IMR-90 (cell line): Measurements from ENCODE around the gene RAPH1. TPM values are rescaled to one million over a fixed set of nuclear protein-coding genes. Genes with fewer than 3 reads are reported as not detected.

Experiments used
- ATAC-seq: fragments of 200-7000 bp; cut with Tn5 transposase; 2 replicates; pipeline ENCODE4 v1.9.1; 2020; ENCODE audit warnings: low read depth, mild to moderate bottlenecking, moderate library complexity
- BruUV-seq: library from RNA; stranded (reverse); fragments of 400-500 nt; replicated peaks from 2 replicates; lab custom pipeline; 2021; lab: Mats Ljungman, UMichigan
- CTCF ChIA-PET: fragments of 300-600 bp; formaldehyde crosslinking; extraction: SDS; loops from one replicate; lab custom pipeline; 2021; ENCODE audit warnings: antibody characterized with exemption; lab: Yijun Ruan, JAX
- POLR2A ChIA-PET: fragments of 300-600 bp; sonication (Branson Sonifier 250); formaldehyde crosslinking; loops from one replicate; lab custom pipeline; 2022; ENCODE audit warnings: antibody characterized with exemption; ENCODE audit not compliant: unreplicated experiment; lab: Charles Lee
- DNase-seq: peaks from one replicate; pipeline ENCODE4 v3.0.0; 2013
- H2AFZ ChIP-seq: replicated peaks from 2 replicates; pipeline ENCODE3; 2013; ENCODE audit warnings: low read length, mild to moderate bottlenecking; ENCODE audit not compliant: poor library complexity
- H2AK5ac ChIP-seq: 2 replicates; pipeline ENCODE4 v1.6.1; 2013; ENCODE audit warnings: low read depth, low read length, inconsistent platforms
- H2AK9ac ChIP-seq: replicated peaks from 2 replicates; pipeline ENCODE3; 2013; ENCODE audit warnings: mild to moderate bottlenecking, low read depth, low read length, moderate library complexity; ENCODE audit not compliant: poor library complexity
- H2BK120ac ChIP-seq: 2 replicates; pipeline ENCODE4 v1.6.1; 2013; ENCODE audit warnings: low read depth, low read length, inconsistent platforms
- H2BK15ac ChIP-seq: 3 replicates; pipeline ENCODE4 v1.6.1; 2013; ENCODE audit warnings: low read depth, low read length, inconsistent platforms
- H2BK20ac ChIP-seq: 2 replicates; pipeline ENCODE4 v1.6.1; 2013; ENCODE audit warnings: low read depth, mild to moderate bottlenecking, inconsistent platforms, low read length, moderate library complexity
- H2BK5ac ChIP-seq: 2 replicates; pipeline ENCODE4 v1.6.1; 2013; ENCODE audit warnings: mild to moderate bottlenecking, low read depth, low read length, inconsistent platforms; ENCODE audit not compliant: poor library complexity, severe bottlenecking
- H3K14ac ChIP-seq: replicated peaks from 2 replicates; pipeline ENCODE4 v1.6.1; 2013; ENCODE audit warnings: low read depth, low read length, inconsistent platforms
- H3K18ac ChIP-seq: 2 replicates; pipeline ENCODE4 v1.6.1; 2013; ENCODE audit warnings: low read depth, low read length, control low read depth
- H3K23ac ChIP-seq: 2 replicates; pipeline ENCODE4 v1.6.1; 2013; ENCODE audit warnings: low read depth, low read length, inconsistent platforms
- H3K27ac ChIP-seq: 2 replicates; pipeline ENCODE4 v1.5.1; 2013; ENCODE audit warnings: mild to moderate bottlenecking, control low read depth, low read length; ENCODE audit not compliant: insufficient read depth
- H3K27me3 ChIP-seq: 2 replicates; pipeline ENCODE4 v1.6.1; 2013; ENCODE audit warnings: low read length; ENCODE audit not compliant: control insufficient read depth, insufficient read depth
- H3K36me3 ChIP-seq: 2 replicates; pipeline ENCODE4 v1.6.1; 2013; ENCODE audit warnings: low read length, mixed read lengths; ENCODE audit not compliant: control insufficient read depth, insufficient read depth
- H3K4ac ChIP-seq: 2 replicates; pipeline ENCODE4 v1.6.1; 2013; ENCODE audit warnings: low read depth, low read length, inconsistent platforms
- H3K4me1 ChIP-seq: 2 replicates; pipeline ENCODE4 v1.6.1; 2013; ENCODE audit warnings: low read length, mixed read lengths; ENCODE audit not compliant: control insufficient read depth, insufficient read depth
- H3K4me2 ChIP-seq: 2 replicates; pipeline ENCODE4 v1.6.1; 2013; ENCODE audit warnings: low read depth, mild to moderate bottlenecking, control low read depth, low read length, moderate library complexity
- H3K4me3 ChIP-seq: 2 replicates; pipeline ENCODE4 v1.5.1; 2013; ENCODE audit warnings: low read depth, mild to moderate bottlenecking, control low read depth, low read length, moderate library complexity; ENCODE audit not compliant: insufficient read depth
- H3K56ac ChIP-seq: 2 replicates; pipeline ENCODE4 v1.6.1; 2013; ENCODE audit warnings: low read length, inconsistent platforms; ENCODE audit not compliant: insufficient read depth; ENCODE audit errors: extremely low read depth
- H3K79me1 ChIP-seq, 2 experiments: 2 replicates each; pipeline ENCODE4 v1.6.1; 2013; ENCODE audit warnings: low read length in 2 of 2, inconsistent platforms in 1 of 2, low read depth in 1 of 2
- H3K9ac ChIP-seq: 2 replicates; pipeline ENCODE4 v1.6.1; 2013; ENCODE audit warnings: low read depth, low read length, control low read depth
- H3K9me1 ChIP-seq: 2 replicates; pipeline ENCODE4 v1.6.1; 2013; ENCODE audit warnings: low read length, inconsistent platforms; ENCODE audit not compliant: insufficient read depth
- H3K9me3 ChIP-seq: 2 replicates; pipeline ENCODE4 v1.6.1; 2013; ENCODE audit warnings: low read length; ENCODE audit not compliant: control insufficient read depth, insufficient read depth
- H4K20me1 ChIP-seq: 2 replicates; pipeline ENCODE4 v1.6.1; 2013; ENCODE audit warnings: low read length, inconsistent platforms; ENCODE audit not compliant: insufficient read depth
- H4K5ac ChIP-seq: 2 replicates; pipeline ENCODE4 v1.6.1; 2013; ENCODE audit warnings: mild to moderate bottlenecking, low read depth, low read length, control low read depth
- H4K8ac ChIP-seq, 2 experiments: 2 replicates each; pipeline ENCODE4 v1.6.1; 2013; ENCODE audit warnings: low read depth in 2 of 2, low read length in 2 of 2, control low read depth in 1 of 2, inconsistent platforms in 1 of 2
- H4K91ac ChIP-seq: 2 replicates; pipeline ENCODE4 v1.6.1; 2013; ENCODE audit warnings: low read depth, low read length, inconsistent platforms; ENCODE audit not compliant: insufficient read depth
- BHLHE40 ChIP-seq: fragments of 150-350 bp; IDR thresholded peaks from 2 replicates; pipeline ENCODE4 v1.6.1; 2016; ENCODE audit warnings: mild to moderate bottlenecking, low read depth, low read length
- CEBPB ChIP-seq: IDR thresholded peaks from 2 replicates; pipeline ENCODE4 v1.6.1; 2012; ENCODE audit warnings: low read depth, low read length, improper control_type of control experiment
- CHD1 ChIP-seq: IDR thresholded peaks from 2 replicates; pipeline ENCODE4 v1.6.1; 2012; ENCODE audit warnings: low read depth, low read length, improper control_type of control experiment
- FOS ChIP-seq: fragments of 150-350 bp; IDR thresholded peaks from 2 replicates; pipeline ENCODE4 v1.6.1; 2016; ENCODE audit warnings: low read depth, low read length
- MAFK ChIP-seq: IDR thresholded peaks from 2 replicates; pipeline ENCODE4 v1.6.1; 2012; ENCODE audit warnings: low read depth, low read length, improper control_type of control experiment
- MXI1 ChIP-seq: IDR thresholded peaks from 2 replicates; pipeline ENCODE4 v1.6.1; 2012; ENCODE audit warnings: low read depth, mild to moderate bottlenecking, low read length, moderate library complexity, borderline replicate concordance
- NFE2L2 ChIP-seq: fragments of 150-350 bp; IDR thresholded peaks from 2 replicates; pipeline ENCODE4 v1.6.1; 2016; ENCODE audit warnings: low read depth, mild to moderate bottlenecking, low read length
- POLR2A ChIP-seq: IDR thresholded peaks from 2 replicates; pipeline ENCODE4 v1.6.1; 2012; ENCODE audit warnings: mild to moderate bottlenecking, low read depth, low read length
- RCOR1 ChIP-seq: IDR thresholded peaks from 2 replicates; pipeline ENCODE4 v1.6.1; 2012; ENCODE audit warnings: mild to moderate bottlenecking, low read length, improper control_type of control experiment; ENCODE audit not compliant: insufficient replicate concordance
- RFX5 ChIP-seq: IDR thresholded peaks from 2 replicates; pipeline ENCODE4 v1.8.0; 2012; ENCODE audit warnings: low read depth, mild to moderate bottlenecking, low read length, moderate library complexity
- SMC3 ChIP-seq: fragments of 150-350 bp; IDR thresholded peaks from 2 replicates; pipeline ENCODE4 v1.6.1; 2016; ENCODE audit warnings: low read depth, mild to moderate bottlenecking, antibody characterized with exemption, low read length, moderate library complexity
- WGBS, 2 experiments: methylation state at CpG; one replicate each; pipeline versions ENCODE4 v1.1.5 to v1.1.7; 2013; ENCODE audit warnings: missing lambda C conversion rate in 2 of 2; ENCODE audit not compliant: insufficient read length in 1 of 2; ENCODE audit errors: extremely low coverage in 2 of 2; 5-methylcytosine and 5-hydroxymethylcytosine counted together
- dilution Hi-C: fragments of 300-500 bp; cut with HindIII; formaldehyde crosslinking; loops from one replicate; pipeline ENCODE4 v1.14.3; 2018; ENCODE audit warnings: low sequenced_read_pairs; ENCODE audit not compliant: unreplicated experiment
- in situ Hi-C: fragments of 300-500 bp; cut with MboI; formaldehyde crosslinking; loops from 3 replicates; pipeline ENCODE4 v1.14.3; 2019; ENCODE audit warnings: low sequenced_read_pairs, inconsistent platforms, mixed read lengths
- intact Hi-C: fragments of 100-400 bp; cut with micrococcal nuclease; formaldehyde crosslinking; loops from 2 replicates; pipeline ENCODE4 v1.10.0; 2022
- polyA plus RNA-seq, 3 experiments: library from polyadenylated mRNA; depleted of rRNA; stranded (reverse); fragments of >200 nt; gene quantifications; 2 replicates each; pipeline ENCODE4 v1.2.3, GENCODE V29; 2012; ENCODE audit warnings: low replicate concordance in 1 of 3
- total RNA-seq: library from RNA; depleted of rRNA; stranded (reverse); fragments of >200 nt; gene quantifications from 2 replicates; pipeline ENCODE4 v1.2.3, GENCODE V29; 2012
- TF ChIP-seq, protein P1 (sequence below): fragments of 150-350 bp; IDR thresholded peaks from 2 replicates; pipeline ENCODE4 v1.6.1; 2017; ENCODE audit warnings: mild to moderate bottlenecking, antibody characterized with exemption, low read length, low read depth
- TF ChIP-seq, protein P2 (sequence below): conservative IDR thresholded peaks from 2 replicates; pipeline ENCODE4 v1.5.1; 2012; ENCODE audit warnings: mild to moderate bottlenecking, low read depth, low read length, improper control_type of control experiment

Gene RAPH1
- total and polyA plus RNA-seq, 2 of the 4 experiments (the other 2 are of a cell fraction) = 7.5 to 15.1 TPM

- H3K9me3 ChIP-seq = no peaks in the 10 kb centered on the region
- ATAC-seq = peak; percentile 48
Measured at GRCh38 chr2:203582468-203582867, 47.4 kb upstream of the RAPH1 start.

More at GRCh38 chr2:203582468-203582867, 47.4 kb upstream of the RAPH1 start:
- Histone ChIP-seq H3K27me3 (no peaks in the 10 kb centered on the region), H3K18ac (no peak overlapping the region), H3K4me2 (no peak overlapping the region), H3K9me1 (peaks cover 11% of the 10 kb centered on the region; the same call in 1 of the 2 replicates), H2BK20ac (no peak overlapping the region), H2BK15ac (no peak overlapping the region), H3K4ac (no peak overlapping the region), H2AFZ (no peak overlapping the region), H2BK5ac (no peak overlapping the region), H4K20me1 (no peaks in the 10 kb centered on the region), H3K79me1 (no peaks in the 10 kb centered on the region), H3K36me3 (no peaks in the 10 kb centered on the region), H3K27ac (no peak overlapping the region), H3K9ac (no peak overlapping the region), H2BK120ac (no peak overlapping the region), H2AK9ac (no peak overlapping the region), H2AK5ac (no peak overlapping the region), H3K23ac (no peak overlapping the region), H4K91ac (no peak overlapping the region), H3K4me3 (no peak overlapping the region), H4K8ac (no peak overlapping the region), H3K56ac (no peak overlapping the region), H3K4me1 (peaks cover 5% of the 10 kb centered on the region), H4K5ac (no peak overlapping the region), H3K14ac (no peak overlapping the region)
- BruUV-seq = no TSS peak
- intact Hi-C loops (no loop called here), dilution Hi-C loops (no loop called here), in situ Hi-C loops (no loop called here)
- ChIA-PET CTCF (no interaction called here), POLR2A (no interaction called here)
- TF ChIP-seq POLR2A (no peak), SMC3 (no peak), RCOR1 (no peak), FOS (no peak), MAFK (no peak), CEBPB (no peak), BHLHE40 (no peak), CHD1 (no peak), RFX5 (no peak), MXI1 (no peak), NFE2L2 (no peak)
- TF ChIP-seq, protein P1, sequence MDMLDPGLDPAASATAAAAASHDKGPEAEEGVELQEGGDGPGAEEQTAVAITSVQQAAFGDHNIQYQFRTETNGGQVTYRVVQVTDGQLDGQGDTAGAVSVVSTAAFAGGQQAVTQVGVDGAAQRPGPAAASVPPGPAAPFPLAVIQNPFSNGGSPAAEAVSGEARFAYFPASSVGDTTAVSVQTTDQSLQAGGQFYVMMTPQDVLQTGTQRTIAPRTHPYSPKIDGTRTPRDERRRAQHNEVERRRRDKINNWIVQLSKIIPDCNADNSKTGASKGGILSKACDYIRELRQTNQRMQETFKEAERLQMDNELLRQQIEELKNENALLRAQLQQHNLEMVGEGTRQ = no peak
- TF ChIP-seq, protein P2, sequence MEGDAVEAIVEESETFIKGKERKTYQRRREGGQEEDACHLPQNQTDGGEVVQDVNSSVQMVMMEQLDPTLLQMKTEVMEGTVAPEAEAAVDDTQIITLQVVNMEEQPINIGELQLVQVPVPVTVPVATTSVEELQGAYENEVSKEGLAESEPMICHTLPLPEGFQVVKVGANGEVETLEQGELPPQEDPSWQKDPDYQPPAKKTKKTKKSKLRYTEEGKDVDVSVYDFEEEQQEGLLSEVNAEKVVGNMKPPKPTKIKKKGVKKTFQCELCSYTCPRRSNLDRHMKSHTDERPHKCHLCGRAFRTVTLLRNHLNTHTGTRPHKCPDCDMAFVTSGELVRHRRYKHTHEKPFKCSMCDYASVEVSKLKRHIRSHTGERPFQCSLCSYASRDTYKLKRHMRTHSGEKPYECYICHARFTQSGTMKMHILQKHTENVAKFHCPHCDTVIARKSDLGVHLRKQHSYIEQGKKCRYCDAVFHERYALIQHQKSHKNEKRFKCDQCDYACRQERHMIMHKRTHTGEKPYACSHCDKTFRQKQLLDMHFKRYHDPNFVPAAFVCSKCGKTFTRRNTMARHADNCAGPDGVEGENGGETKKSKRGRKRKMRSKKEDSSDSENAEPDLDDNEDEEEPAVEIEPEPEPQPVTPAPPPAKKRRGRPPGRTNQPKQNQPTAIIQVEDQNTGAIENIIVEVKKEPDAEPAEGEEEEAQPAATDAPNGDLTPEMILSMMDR = no peak
- peak; percentile 75 for DNase-seq
- WGBS, 2 experiments = no CpG with 5 or more reads among the region's 3 CpGs
